HEK293 (cell line): ENCODE data around the gene EXOSC9.
A peak's percentile ranks its signal among the peaks of the same experiment; 100 is the strongest.
"Not testable (repeated sequence)": the region's sequence is repeated elsewhere in the genome, so short reads cannot be mapped to it uniquely, and the experiment has no call there.

ENCODE experiments used
- CTCF ChIA-PET: fragments of 350-600 bp; formaldehyde crosslinking; extraction: SDS; loops from one replicate; lab custom pipeline; 2021; ENCODE audit warnings: antibody characterized with exemption; lab: Yijun Ruan, JAX
- POLR2A ChIA-PET: fragments of 300-600 bp; formaldehyde crosslinking; extraction: SDS; loops from one replicate; lab custom pipeline; 2020; ENCODE audit warnings: antibody characterized with exemption, inconsistent platforms; lab: Yijun Ruan, JAX
- H3K27ac ChIP-seq: fragments of 200-500 bp; sonication (Bioruptor generic); 2 replicates; pipeline ENCODE4 v1.5.1; 2014; ENCODE audit warnings: low read depth, low read length, control low read depth, inconsistent platforms; ENCODE audit errors: extremely low read depth
- H3K36me3 ChIP-seq, 2 experiments: fragments of 200-500 bp in 1 of 2; sonication (Bioruptor generic) in 1 of 2; 1 replicate in 1 of 2; 2 replicates in 1 of 2; pipeline ENCODE4 v1.5.1; 2014 to 2017; ENCODE audit warnings: inconsistent platforms in 2 of 2, low read length in 2 of 2; ENCODE audit not compliant: control insufficient read depth in 2 of 2, insufficient read depth in 1 of 2
- H3K4me1 ChIP-seq: fragments of 200-500 bp; sonication (Bioruptor generic); 2 replicates; pipeline ENCODE4 v1.5.1; 2014; ENCODE audit warnings: mild to moderate bottlenecking, low read length, inconsistent platforms; ENCODE audit not compliant: control insufficient read depth, insufficient read depth
- H3K4me3 ChIP-seq: 2 replicates; pipeline ENCODE4 v1.5.1; 2011; ENCODE audit warnings: low read depth, mild to moderate bottlenecking, control low read depth, low read length, moderate library complexity
- H3K9me3 ChIP-seq: fragments of 200-500 bp; sonication (Bioruptor generic); 2 replicates; pipeline ENCODE4 v1.5.1; 2014; ENCODE audit warnings: low read depth, low read length, inconsistent platforms; ENCODE audit not compliant: control insufficient read depth, insufficient read depth
- GFI1B ChIP-seq: fragments of 450-650 bp; formaldehyde crosslinking; IDR thresholded peaks from 2 replicates; pipeline ENCODE4 v1.5.1; 2016; ENCODE audit warnings: missing biosample characterization, missing genetic modification characterization
- ZBTB1 ChIP-seq: fragments of 450-650 bp; formaldehyde crosslinking; IDR thresholded peaks from 2 replicates; pipeline ENCODE4 v1.5.1; 2016; ENCODE audit warnings: missing biosample characterization, missing genetic modification characterization
- ZNF133 ChIP-seq: fragments of 450-650 bp; formaldehyde crosslinking; IDR thresholded peaks from 2 replicates; pipeline ENCODE4 v1.5.1; 2016; ENCODE audit warnings: missing biosample characterization, missing genetic modification characterization
- ZNF138 ChIP-seq: fragments of 450-650 bp; formaldehyde crosslinking; IDR thresholded peaks from 2 replicates; pipeline ENCODE4 v1.5.1; 2016; ENCODE audit warnings: missing biosample characterization, missing genetic modification characterization, borderline replicate concordance
- ZNF175 ChIP-seq: fragments of 450-650 bp; formaldehyde crosslinking; IDR thresholded peaks from 2 replicates; pipeline ENCODE4 v1.5.1; 2016; ENCODE audit warnings: missing biosample characterization, missing genetic modification characterization
- ZNF2 ChIP-seq: fragments of 450-650 bp; formaldehyde crosslinking; IDR thresholded peaks from 2 replicates; pipeline ENCODE4 v1.5.1; 2016; ENCODE audit warnings: missing biosample characterization, missing genetic modification characterization
- ZNF211 ChIP-seq: fragments of 450-650 bp; formaldehyde crosslinking; IDR thresholded peaks from 2 replicates; pipeline ENCODE4 v1.5.1; 2016; ENCODE audit warnings: low read depth, missing biosample characterization, missing genetic modification characterization
- ZNF23 ChIP-seq: fragments of 450-650 bp; formaldehyde crosslinking; IDR thresholded peaks from 2 replicates; pipeline ENCODE4 v1.5.1; 2016; ENCODE audit warnings: missing biosample characterization, missing genetic modification characterization, borderline replicate concordance
- ZNF311 ChIP-seq: fragments of 450-650 bp; formaldehyde crosslinking; IDR thresholded peaks from 2 replicates; pipeline ENCODE4 v1.5.1; 2017; ENCODE audit warnings: missing biosample characterization, missing genetic modification characterization, borderline replicate concordance
- ZNF350 ChIP-seq: fragments of 450-650 bp; formaldehyde crosslinking; IDR thresholded peaks from 2 replicates; pipeline ENCODE4 v1.5.0; 2017; ENCODE audit warnings: missing biosample characterization, mild to moderate bottlenecking, missing genetic modification characterization
- ZNF37A ChIP-seq: fragments of 450-650 bp; IDR thresholded peaks from 2 replicates; pipeline ENCODE4 v1.5.1; 2018; ENCODE audit warnings: missing biosample characterization, missing genetic modification characterization
- ZNF423 ChIP-seq: fragments of 450-650 bp; formaldehyde crosslinking; IDR thresholded peaks from 2 replicates; pipeline ENCODE4 v1.5.1; 2016; ENCODE audit warnings: missing biosample characterization, missing genetic modification characterization
- ZNF521 ChIP-seq: fragments of 450-650 bp; formaldehyde crosslinking; IDR thresholded peaks from 2 replicates; pipeline ENCODE4 v1.5.1; 2017; ENCODE audit warnings: missing biosample characterization, mild to moderate bottlenecking, missing genetic modification characterization
- ZNF629 ChIP-seq: fragments of 450-650 bp; formaldehyde crosslinking; IDR thresholded peaks from 2 replicates; pipeline ENCODE4 v1.5.1; 2017; ENCODE audit warnings: missing biosample characterization, missing genetic modification characterization
- ZNF677 ChIP-seq: fragments of 450-650 bp; IDR thresholded peaks from 2 replicates; pipeline ENCODE4 v1.5.0; 2018; ENCODE audit warnings: missing biosample characterization, mild to moderate bottlenecking, missing genetic modification characterization, moderate library complexity
- ZNF776 ChIP-seq: fragments of 450-650 bp; formaldehyde crosslinking; IDR thresholded peaks from 2 replicates; pipeline ENCODE4 v1.5.0; 2017; ENCODE audit warnings: missing biosample characterization, missing genetic modification characterization, borderline replicate concordance
- TF ChIP-seq, protein P1 (sequence below): fragments of 450-650 bp; formaldehyde crosslinking; IDR thresholded peaks from 2 replicates; pipeline ENCODE4 v1.5.1; 2016; ENCODE audit warnings: missing biosample characterization, missing genetic modification characterization
- TF ChIP-seq, protein P2 (sequence below): fragments of 450-650 bp; formaldehyde crosslinking; IDR thresholded peaks from 2 replicates; pipeline ENCODE4 v1.5.1; 2016; ENCODE audit warnings: missing biosample characterization, missing genetic modification characterization, borderline replicate concordance
- TF ChIP-seq, protein P3 (sequence below): fragments of 450-650 bp; formaldehyde crosslinking; IDR thresholded peaks from 2 replicates; pipeline ENCODE4 v1.5.1; 2016; ENCODE audit warnings: missing biosample characterization, missing genetic modification characterization
- TF ChIP-seq, protein P4 (sequence below): fragments of 450-650 bp; formaldehyde crosslinking; IDR thresholded peaks from 2 replicates; pipeline ENCODE4 v1.5.1; 2016; ENCODE audit warnings: missing biosample characterization, missing genetic modification characterization
- TF ChIP-seq, protein P5 (sequence below): fragments of 450-650 bp; formaldehyde crosslinking; IDR thresholded peaks from 2 replicates; pipeline ENCODE4 v1.5.1; 2016; ENCODE audit warnings: missing biosample characterization, missing genetic modification characterization

Gene EXOSC9

DNA sequence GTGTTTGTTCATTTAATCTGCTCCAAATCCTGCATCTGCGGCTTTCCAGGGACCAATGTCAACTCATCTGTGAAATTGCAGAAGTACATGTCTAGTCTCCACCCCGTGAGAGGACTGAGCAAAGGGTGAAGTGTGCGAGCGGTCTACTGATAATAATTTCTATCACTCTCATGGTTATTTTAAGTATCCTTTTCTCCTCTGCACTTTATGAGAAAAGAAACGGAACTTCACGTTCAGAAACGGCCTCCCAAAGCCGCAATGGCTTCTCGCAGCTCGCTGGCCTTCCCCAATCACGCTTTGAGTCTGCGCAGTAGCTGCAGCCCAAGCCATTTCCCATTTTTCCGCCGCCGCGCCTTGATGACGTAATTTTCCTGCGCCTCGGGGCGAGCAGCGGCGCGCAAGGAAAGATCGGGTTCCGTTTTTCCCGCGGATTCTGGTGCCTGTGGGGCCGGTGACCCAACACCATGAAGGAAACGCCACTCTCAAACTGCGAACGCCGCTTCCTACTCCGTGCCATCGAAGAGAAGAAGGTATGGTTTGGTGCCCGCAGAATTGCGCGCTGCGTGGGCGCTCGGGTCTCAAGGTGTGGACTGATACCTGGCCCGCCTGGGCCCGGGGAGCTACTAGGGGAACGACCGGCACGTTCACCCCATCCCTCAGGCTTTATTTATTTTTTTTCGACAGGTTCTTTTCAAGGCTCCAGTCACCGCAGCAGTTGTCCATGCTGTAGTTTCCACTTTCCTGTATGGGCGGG is at the start of gene EXOSC9 (continued):
- no peak for TF ChIP-seq ZNF211 (tag by site-specific recombination)
- TF ChIP-seq ZNF2 (tag by site-specific recombination), result 0 out of 2 replicates have a peak, but pooled peaks have one; percentile 35
- TF ChIP-seq, protein P1, sequence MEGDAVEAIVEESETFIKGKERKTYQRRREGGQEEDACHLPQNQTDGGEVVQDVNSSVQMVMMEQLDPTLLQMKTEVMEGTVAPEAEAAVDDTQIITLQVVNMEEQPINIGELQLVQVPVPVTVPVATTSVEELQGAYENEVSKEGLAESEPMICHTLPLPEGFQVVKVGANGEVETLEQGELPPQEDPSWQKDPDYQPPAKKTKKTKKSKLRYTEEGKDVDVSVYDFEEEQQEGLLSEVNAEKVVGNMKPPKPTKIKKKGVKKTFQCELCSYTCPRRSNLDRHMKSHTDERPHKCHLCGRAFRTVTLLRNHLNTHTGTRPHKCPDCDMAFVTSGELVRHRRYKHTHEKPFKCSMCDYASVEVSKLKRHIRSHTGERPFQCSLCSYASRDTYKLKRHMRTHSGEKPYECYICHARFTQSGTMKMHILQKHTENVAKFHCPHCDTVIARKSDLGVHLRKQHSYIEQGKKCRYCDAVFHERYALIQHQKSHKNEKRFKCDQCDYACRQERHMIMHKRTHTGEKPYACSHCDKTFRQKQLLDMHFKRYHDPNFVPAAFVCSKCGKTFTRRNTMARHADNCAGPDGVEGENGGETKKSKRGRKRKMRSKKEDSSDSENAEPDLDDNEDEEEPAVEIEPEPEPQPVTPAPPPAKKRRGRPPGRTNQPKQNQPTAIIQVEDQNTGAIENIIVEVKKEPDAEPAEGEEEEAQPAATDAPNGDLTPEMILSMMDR (tag by site-specific recombination), result no peak
- no peak for TF ChIP-seq ZNF677
- no peak for TF ChIP-seq GFI1B (tag by site-specific recombination)
- TF ChIP-seq ZBTB1 (tag by site-specific recombination), result no peak
- TF ChIP-seq, protein P2, sequence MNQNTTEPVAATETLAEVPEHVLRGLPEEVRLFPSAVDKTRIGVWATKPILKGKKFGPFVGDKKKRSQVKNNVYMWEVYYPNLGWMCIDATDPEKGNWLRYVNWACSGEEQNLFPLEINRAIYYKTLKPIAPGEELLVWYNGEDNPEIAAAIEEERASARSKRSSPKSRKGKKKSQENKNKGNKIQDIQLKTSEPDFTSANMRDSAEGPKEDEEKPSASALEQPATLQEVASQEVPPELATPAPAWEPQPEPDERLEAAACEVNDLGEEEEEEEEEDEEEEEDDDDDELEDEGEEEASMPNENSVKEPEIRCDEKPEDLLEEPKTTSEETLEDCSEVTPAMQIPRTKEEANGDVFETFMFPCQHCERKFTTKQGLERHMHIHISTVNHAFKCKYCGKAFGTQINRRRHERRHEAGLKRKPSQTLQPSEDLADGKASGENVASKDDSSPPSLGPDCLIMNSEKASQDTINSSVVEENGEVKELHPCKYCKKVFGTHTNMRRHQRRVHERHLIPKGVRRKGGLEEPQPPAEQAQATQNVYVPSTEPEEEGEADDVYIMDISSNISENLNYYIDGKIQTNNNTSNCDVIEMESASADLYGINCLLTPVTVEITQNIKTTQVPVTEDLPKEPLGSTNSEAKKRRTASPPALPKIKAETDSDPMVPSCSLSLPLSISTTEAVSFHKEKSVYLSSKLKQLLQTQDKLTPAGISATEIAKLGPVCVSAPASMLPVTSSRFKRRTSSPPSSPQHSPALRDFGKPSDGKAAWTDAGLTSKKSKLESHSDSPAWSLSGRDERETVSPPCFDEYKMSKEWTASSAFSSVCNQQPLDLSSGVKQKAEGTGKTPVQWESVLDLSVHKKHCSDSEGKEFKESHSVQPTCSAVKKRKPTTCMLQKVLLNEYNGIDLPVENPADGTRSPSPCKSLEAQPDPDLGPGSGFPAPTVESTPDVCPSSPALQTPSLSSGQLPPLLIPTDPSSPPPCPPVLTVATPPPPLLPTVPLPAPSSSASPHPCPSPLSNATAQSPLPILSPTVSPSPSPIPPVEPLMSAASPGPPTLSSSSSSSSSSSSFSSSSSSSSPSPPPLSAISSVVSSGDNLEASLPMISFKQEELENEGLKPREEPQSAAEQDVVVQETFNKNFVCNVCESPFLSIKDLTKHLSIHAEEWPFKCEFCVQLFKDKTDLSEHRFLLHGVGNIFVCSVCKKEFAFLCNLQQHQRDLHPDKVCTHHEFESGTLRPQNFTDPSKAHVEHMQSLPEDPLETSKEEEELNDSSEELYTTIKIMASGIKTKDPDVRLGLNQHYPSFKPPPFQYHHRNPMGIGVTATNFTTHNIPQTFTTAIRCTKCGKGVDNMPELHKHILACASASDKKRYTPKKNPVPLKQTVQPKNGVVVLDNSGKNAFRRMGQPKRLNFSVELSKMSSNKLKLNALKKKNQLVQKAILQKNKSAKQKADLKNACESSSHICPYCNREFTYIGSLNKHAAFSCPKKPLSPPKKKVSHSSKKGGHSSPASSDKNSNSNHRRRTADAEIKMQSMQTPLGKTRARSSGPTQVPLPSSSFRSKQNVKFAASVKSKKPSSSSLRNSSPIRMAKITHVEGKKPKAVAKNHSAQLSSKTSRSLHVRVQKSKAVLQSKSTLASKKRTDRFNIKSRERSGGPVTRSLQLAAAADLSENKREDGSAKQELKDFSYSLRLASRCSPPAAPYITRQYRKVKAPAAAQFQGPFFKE (tag by site-specific recombination), result no peak
- TF ChIP-seq ZNF521, result no peak
- TF ChIP-seq, protein P3, sequence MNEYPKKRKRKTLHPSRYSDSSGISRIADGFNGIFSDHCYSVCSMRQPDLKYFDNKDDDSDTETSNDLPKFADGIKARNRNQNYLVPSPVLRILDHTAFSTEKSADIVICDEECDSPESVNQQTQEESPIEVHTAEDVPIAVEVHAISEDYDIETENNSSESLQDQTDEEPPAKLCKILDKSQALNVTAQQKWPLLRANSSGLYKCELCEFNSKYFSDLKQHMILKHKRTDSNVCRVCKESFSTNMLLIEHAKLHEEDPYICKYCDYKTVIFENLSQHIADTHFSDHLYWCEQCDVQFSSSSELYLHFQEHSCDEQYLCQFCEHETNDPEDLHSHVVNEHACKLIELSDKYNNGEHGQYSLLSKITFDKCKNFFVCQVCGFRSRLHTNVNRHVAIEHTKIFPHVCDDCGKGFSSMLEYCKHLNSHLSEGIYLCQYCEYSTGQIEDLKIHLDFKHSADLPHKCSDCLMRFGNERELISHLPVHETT (tag by site-specific recombination), result no peak; the same call in 1 of the 2 replicates
- no peak for TF ChIP-seq ZNF311 (tag by site-specific recombination)
- no peak for TF ChIP-seq ZNF133 (tag by site-specific recombination)
- no peak for TF ChIP-seq ZNF138
- TF ChIP-seq ZNF629 (tag by site-specific recombination), result peak; percentile 72
- TF ChIP-seq, protein P4, sequence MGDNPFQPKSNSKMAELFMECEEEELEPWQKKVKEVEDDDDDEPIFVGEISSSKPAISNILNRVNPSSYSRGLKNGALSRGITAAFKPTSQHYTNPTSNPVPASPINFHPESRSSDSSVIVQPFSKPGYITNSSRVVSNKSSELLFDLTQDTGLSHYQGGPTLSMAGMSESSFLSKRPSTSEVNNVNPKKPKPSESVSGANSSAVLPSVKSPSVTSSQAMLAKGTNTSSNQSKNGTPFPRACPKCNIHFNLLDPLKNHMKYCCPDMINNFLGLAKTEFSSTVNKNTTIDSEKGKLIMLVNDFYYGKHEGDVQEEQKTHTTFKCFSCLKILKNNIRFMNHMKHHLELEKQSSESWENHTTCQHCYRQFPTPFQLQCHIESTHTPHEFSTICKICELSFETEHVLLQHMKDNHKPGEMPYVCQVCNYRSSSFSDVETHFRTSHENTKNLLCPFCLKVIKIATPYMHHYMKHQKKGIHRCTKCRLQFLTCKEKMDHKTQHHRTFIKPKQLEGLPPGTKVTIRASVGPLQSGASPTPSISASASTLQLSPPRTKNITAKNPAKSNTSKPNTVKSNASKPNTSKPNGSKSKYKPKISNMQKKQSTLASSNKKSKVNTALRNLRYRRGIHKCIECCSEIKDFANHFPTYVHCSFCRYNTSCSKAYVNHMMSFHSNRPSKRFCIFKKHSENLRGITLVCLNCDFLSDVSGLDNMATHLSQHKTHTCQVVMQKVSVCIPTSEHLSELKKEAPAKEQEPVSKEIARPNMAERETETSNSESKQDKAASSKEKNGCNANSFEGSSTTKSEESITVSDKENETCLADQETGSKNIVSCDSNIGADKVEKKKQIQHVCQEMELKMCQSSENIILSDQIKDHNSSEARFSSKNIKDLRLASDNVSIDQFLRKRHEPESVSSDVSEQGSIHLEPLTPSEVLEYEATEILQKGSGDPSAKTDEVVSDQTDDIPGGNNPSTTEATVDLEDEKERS, result no peak
- no peak for TF ChIP-seq ZNF423 (tag by site-specific recombination)
- no peak for TF ChIP-seq ZNF23 (tag by site-specific recombination)
- no peak for TF ChIP-seq ZNF37A (tag by site-specific recombination)
- TF ChIP-seq ZNF350 (tag by site-specific recombination), result no peak
- TF ChIP-seq, protein P5, sequence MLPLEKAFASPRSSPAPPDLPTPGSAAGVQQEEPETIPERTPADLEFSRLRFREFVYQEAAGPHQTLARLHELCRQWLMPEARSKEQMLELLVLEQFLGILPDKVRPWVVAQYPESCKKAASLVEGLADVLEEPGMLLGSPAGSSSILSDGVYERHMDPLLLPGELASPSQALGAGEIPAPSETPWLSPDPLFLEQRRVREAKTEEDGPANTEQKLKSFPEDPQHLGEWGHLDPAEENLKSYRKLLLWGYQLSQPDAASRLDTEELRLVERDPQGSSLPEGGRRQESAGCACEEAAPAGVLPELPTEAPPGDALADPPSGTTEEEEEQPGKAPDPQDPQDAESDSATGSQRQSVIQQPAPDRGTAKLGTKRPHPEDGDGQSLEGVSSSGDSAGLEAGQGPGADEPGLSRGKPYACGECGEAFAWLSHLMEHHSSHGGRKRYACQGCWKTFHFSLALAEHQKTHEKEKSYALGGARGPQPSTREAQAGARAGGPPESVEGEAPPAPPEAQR (tag by site-specific recombination), result no peak
- TF ChIP-seq ZNF776 (tag by site-specific recombination), result no peak
- no peak for TF ChIP-seq ZNF175 (tag by site-specific recombination)

DNA sequence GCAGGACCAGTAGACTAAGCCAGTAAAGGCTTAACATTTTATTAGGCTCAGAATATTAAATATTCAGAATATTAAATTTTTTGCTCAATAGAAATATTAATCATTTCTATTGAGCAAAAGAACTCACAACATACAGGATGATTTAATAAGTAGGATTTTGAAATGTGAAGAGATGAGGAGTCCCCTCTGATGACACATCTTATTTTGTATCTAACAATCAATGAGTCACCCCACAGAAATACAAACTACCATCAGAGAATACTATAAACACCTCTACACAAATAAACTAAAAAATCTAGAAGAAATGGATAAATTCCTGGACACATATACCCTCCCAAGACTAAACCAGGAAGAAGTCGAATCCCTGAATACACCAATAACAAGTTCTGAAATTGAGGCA is 49.0 kb upstream of the EXOSC9 start:
- CTCF ChIA-PET, H3K9me3 ChIP-seq, H3K27ac ChIP-seq, POLR2A ChIA-PET, H3K4me3 ChIP-seq, H3K4me1 ChIP-seq, H3K36me3 ChIP-seq: not testable (repeated sequence)
